Endodermal cell (in vitro differentiated cells): ENCODE data around the gene PTGER3. TPM values are rescaled to one million over a fixed set of nuclear protein-coding genes. Genes with fewer than 3 reads are reported as not detected.
A peak's percentile ranks its signal among the peaks of the same experiment; 100 is the strongest.

ENCODE experiments used
- DNase-seq: peaks from one replicate; pipeline ENCODE4 v3.0.0-alpha.2; 2017
- H3K27ac ChIP-seq: 2 replicates; pipeline ENCODE4 v1.5.1; 2013; ENCODE audit warnings: mild to moderate bottlenecking, low read depth, low read length, moderate library complexity
- H3K27me3 ChIP-seq: 2 replicates; pipeline ENCODE4 v1.6.1; 2013; ENCODE audit warnings: mild to moderate bottlenecking, low read length, moderate library complexity; ENCODE audit not compliant: insufficient read depth, control insufficient read depth, poor library complexity, severe bottlenecking
- H3K36me3 ChIP-seq: 2 replicates; pipeline ENCODE4 v1.7.0; 2013; ENCODE audit warnings: mild to moderate bottlenecking, low read length, moderate library complexity; ENCODE audit not compliant: control insufficient read depth, insufficient read depth
- H3K4me1 ChIP-seq: one replicate; pipeline ENCODE4 v1.7.0; 2013; ENCODE audit warnings: low read length; ENCODE audit not compliant: control insufficient read depth, insufficient read depth
- H3K4me3 ChIP-seq: 2 replicates; pipeline ENCODE4 v1.5.1; 2013; ENCODE audit warnings: mild to moderate bottlenecking, low read length, moderate library complexity
- H3K9ac ChIP-seq: 2 replicates; pipeline ENCODE4 v1.6.1; 2013; ENCODE audit warnings: mild to moderate bottlenecking, low read length, moderate library complexity; ENCODE audit not compliant: poor library complexity, severe bottlenecking; ENCODE audit errors: extremely low read depth
- H3K9me3 ChIP-seq: 2 replicates; pipeline ENCODE4 v1.6.1; 2013; ENCODE audit warnings: mild to moderate bottlenecking, low read length, moderate library complexity; ENCODE audit not compliant: control insufficient read depth
- H3K27ac Mint-ChIP-seq: 2 replicates; pipeline ENCODE4 v1.8.0; 2020; ENCODE audit warnings: mixed read lengths
- H3K27me3 Mint-ChIP-seq: 2 replicates; pipeline ENCODE4 v1.8.0; 2021; ENCODE audit warnings: mild to moderate bottlenecking, mixed read lengths; ENCODE audit not compliant: insufficient read depth
- H3K36me3 Mint-ChIP-seq: 2 replicates; pipeline ENCODE4 v1.8.0; 2020; ENCODE audit warnings: low read depth, mixed read lengths
- H3K4me1 Mint-ChIP-seq: 2 replicates; pipeline ENCODE4 v1.8.0; 2020; ENCODE audit warnings: mixed read lengths
- H3K4me3 Mint-ChIP-seq: 2 replicates; pipeline ENCODE4 v1.8.0; 2020; ENCODE audit warnings: mild to moderate bottlenecking, moderate library complexity, mixed read lengths
- H3K9me3 Mint-ChIP-seq: 2 replicates; pipeline ENCODE4 v1.8.0; 2020; ENCODE audit warnings: mild to moderate bottlenecking, mixed read lengths
- WGBS, 2 experiments: methylation state at CpG; one replicate each; pipeline versions ENCODE4 v1.1.5 to v1.1.7; 2013; ENCODE audit warnings: missing lambda C conversion rate in 2 of 2, mixed read lengths in 1 of 2; ENCODE audit not compliant: insufficient coverage in 1 of 2, insufficient read length in 1 of 2; 5-methylcytosine and 5-hydroxymethylcytosine counted together
- total RNA-seq, 2 donors: library from RNA; stranded (reverse); fragmentation: NEBNext Ultra II Directional in 1 of 2; extraction: Animal tissue kit (Norgen Biotek cat#: 25700) in 1 of 2; gene quantifications; 2 replicates in 1 of 2; 3 replicates in 1 of 2; pipeline ENCODE4 v1.2.1, GENCODE V29; 2021
- TF ChIP-seq, protein P1 (sequence below): fragments of 200-600 bp; sonication (generic); conservative IDR thresholded peaks from 2 replicates; pipeline ENCODE4 v1.5.0; 2021; ENCODE audit warnings: antibody characterized with exemption, mild to moderate bottlenecking

The PTGER3 gene
- total RNA-seq, 2 donors from 2014 or later = 0.13 to 0.18 TPM

DNA sequence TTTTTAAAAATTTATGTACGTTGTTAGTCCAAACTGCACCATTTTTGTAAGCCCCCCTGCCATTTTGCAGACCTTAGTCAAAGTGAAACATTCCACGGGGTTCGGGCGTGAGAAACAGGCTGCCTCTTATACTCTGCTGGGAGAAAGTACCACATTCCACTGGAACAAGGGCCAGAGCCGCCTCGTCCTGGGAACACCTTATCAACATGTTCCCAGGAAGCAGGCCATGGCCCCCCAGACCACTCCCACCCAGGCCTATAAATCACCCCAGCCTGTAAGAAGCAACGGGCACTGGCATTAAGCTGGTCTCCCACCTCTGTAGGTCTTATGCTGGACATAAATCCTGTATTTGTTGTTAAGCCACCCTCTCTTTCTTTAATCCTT, 34.1 kb upstream of the PTGER3 start:
- peaks cover 25% of the 10 kb centered on the region for H3K27me3 ChIP-seq
- TF ChIP-seq, protein P1, sequence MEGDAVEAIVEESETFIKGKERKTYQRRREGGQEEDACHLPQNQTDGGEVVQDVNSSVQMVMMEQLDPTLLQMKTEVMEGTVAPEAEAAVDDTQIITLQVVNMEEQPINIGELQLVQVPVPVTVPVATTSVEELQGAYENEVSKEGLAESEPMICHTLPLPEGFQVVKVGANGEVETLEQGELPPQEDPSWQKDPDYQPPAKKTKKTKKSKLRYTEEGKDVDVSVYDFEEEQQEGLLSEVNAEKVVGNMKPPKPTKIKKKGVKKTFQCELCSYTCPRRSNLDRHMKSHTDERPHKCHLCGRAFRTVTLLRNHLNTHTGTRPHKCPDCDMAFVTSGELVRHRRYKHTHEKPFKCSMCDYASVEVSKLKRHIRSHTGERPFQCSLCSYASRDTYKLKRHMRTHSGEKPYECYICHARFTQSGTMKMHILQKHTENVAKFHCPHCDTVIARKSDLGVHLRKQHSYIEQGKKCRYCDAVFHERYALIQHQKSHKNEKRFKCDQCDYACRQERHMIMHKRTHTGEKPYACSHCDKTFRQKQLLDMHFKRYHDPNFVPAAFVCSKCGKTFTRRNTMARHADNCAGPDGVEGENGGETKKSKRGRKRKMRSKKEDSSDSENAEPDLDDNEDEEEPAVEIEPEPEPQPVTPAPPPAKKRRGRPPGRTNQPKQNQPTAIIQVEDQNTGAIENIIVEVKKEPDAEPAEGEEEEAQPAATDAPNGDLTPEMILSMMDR = no peak
- peak overlapping the region; percentile 96 for H3K4me3 ChIP-seq
- Mint-ChIP-seq H3K36me3 (peaks cover 14% of the 10 kb centered on the region), H3K4me3 (peak overlapping the region; percentile 96), H3K9me3 (peaks cover 6% of the 10 kb centered on the region), H3K4me1 (peaks cover 7% of the 10 kb centered on the region), H3K27ac (peak overlapping the region; percentile 79), H3K27me3 (peaks cover 33% of the 10 kb centered on the region)
- DNase-seq = peak; percentile 75
- no peak overlapping the region for H3K27ac ChIP-seq
- peaks cover 5% of the 10 kb centered on the region for H3K9me3 ChIP-seq
- no peak overlapping the region for H3K9ac ChIP-seq
- WGBS, 2 experiments = 93 to 98% methylated on average over 6 to 7 of the region's 7 CpGs
- peaks cover 18% of the 10 kb centered on the region for H3K36me3 ChIP-seq
- peaks cover 3% of the 10 kb centered on the region for H3K4me1 ChIP-seq

DNA sequence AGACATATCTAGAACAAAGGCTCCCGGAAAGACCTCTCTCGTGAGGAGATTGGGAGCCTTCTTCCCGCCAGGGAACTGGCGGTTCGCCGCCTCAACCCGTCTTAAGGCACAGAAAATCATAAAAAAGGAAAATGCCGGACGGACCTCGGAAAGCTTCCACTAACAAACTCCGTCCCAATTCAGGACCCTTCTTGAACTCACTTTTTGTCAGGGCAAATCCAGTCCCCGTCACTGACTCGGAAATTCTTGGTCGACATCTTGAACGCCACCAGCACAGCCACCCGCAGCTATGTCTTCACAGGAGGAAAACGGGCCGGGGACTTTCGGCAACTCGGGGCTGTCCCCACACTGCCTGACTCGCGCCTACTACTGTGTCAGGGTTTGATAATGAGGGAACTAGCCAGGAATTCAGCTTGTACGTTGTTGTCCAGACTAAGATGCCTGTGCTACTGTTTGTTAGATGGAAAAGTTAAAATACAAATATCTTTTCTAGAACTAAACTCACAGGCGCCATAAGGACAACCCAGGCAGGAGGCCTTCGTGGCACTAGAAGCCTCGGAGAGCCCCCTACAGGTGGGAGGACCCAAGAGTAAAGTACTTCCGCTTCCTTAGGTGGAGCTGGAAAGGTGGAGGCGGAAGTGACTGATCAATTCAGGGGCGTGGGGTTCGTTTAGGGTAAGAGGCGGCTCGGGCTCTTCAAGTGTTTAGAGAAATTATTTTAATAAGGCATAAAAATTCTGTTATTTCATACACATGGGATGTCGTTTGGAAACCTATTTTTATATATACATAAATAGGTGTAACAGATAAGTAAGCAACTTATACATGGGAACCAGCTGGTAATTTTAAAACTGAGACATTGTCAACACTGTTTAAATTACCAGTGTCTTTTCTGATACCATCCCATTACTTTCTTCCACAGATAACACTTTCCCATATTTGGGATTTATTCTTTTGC, 33.4 kb upstream of the PTGER3 start, which contains the start of gene ZRANB2:
ZRANB2 (minus strand) TSS at position 297 of the 958 bp plus-strand sequence; CDS start at position 257, 40 bp downstream.
- Mint-ChIP-seq H3K27me3 (peaks cover 31% of the 10 kb centered on the region), H3K27ac (peak within 1 kb of the TSS; percentile 100), H3K36me3 (peaks cover 20% of the 10 kb centered on the region), H3K9me3 (peaks cover 6% of the 10 kb centered on the region), H3K4me3 (peak within 1 kb of the TSS; percentile 96), H3K4me1 (peaks cover 8% of the 10 kb centered on the region)
- 1% methylated on average over 22 to 32 of the region's 33 CpGs for WGBS, 2 experiments
- Histone ChIP-seq H3K4me1 (peaks cover 4% of the 10 kb centered on the region), H3K4me3 (peak within 1 kb of the TSS; percentile 96), H3K36me3 (peaks cover 24% of the 10 kb centered on the region), H3K27me3 (peaks cover 25% of the 10 kb centered on the region), H3K9ac (peak within 1 kb of the TSS; percentile 96), H3K27ac (peak within 1 kb of the TSS; percentile 96), H3K9me3 (peaks cover 5% of the 10 kb centered on the region)
- TF ChIP-seq, protein P1 = peak; percentile 76
- DNase-seq = peak; percentile 95

DNA sequence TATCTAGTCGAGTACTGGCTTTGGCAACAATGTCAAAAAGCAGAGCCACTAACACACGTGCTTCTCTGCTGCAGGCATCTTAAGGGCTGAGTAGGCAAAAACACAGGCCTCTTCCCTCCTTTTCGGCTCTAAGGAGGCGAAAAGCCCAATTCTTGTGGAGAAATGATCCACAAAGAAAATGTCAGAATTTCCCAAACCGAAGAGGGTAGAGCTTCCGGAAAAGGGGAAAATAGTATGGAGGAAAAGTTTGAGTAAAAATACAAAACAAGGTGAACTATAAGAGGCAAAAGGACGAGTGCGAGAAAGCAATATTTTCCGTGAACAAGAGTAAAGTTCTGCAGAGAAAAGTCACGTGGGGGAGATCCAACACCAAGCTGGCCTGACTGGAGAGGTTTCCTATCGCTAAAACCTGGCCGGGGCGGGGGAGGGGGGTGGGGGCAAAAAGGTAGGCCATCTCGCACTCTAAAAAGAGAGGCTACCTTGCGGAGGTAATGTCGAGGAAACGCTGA, 32.7 kb upstream of the PTGER3 start:
- peak overlapping the region; percentile 96 for H3K27ac ChIP-seq
- H3K9ac ChIP-seq = peak overlapping the region; percentile 96
- peaks cover 16% of the 10 kb centered on the region for H3K4me1 Mint-ChIP-seq
- peaks cover 8% of the 10 kb centered on the region for H3K4me1 ChIP-seq
- DNase-seq = no peak
- H3K27ac Mint-ChIP-seq = peak overlapping the region; percentile 100
- peaks cover 27% of the 10 kb centered on the region for H3K36me3 Mint-ChIP-seq
- peaks cover 5% of the 10 kb centered on the region for H3K9me3 ChIP-seq
- peak overlapping the region; percentile 96 for H3K4me3 ChIP-seq
- peaks cover 6% of the 10 kb centered on the region for H3K9me3 Mint-ChIP-seq
- H3K36me3 ChIP-seq = peaks cover 32% of the 10 kb centered on the region
- TF ChIP-seq, protein P1 = no peak
- H3K4me3 Mint-ChIP-seq = peak overlapping the region; percentile 96
- WGBS, 2 experiments = 0% methylated on average over 12 to 17 of the region's 17 CpGs
- peaks cover 25% of the 10 kb centered on the region for H3K27me3 ChIP-seq
- peaks cover 25% of the 10 kb centered on the region for H3K27me3 Mint-ChIP-seq
